IMR-90 (cell line): ENCODE measurements around the gene PCGF5. TPM values are rescaled to one million over a fixed set of nuclear protein-coding genes. Genes with fewer than 3 reads are reported as not detected.

Source experiments
- ATAC-seq: fragments of 200-7000 bp; cut with Tn5 transposase; 2 replicates; pipeline ENCODE4 v1.9.1; 2020; ENCODE audit warnings: low read depth, mild to moderate bottlenecking, moderate library complexity
- BruUV-seq: library from RNA; stranded (reverse); fragments of 400-500 nt; replicated peaks from 2 replicates; lab custom pipeline; 2021; lab: Mats Ljungman, UMichigan
- CTCF ChIA-PET: fragments of 300-600 bp; formaldehyde crosslinking; extraction: SDS; loops from one replicate; lab custom pipeline; 2021; ENCODE audit warnings: antibody characterized with exemption; lab: Yijun Ruan, JAX
- POLR2A ChIA-PET: fragments of 300-600 bp; sonication (Branson Sonifier 250); formaldehyde crosslinking; loops from one replicate; lab custom pipeline; 2022; ENCODE audit warnings: antibody characterized with exemption; ENCODE audit not compliant: unreplicated experiment; lab: Charles Lee
- DNase-seq: peaks from one replicate; pipeline ENCODE4 v3.0.0; 2013
- H2AFZ ChIP-seq: replicated peaks from 2 replicates; pipeline ENCODE3; 2013; ENCODE audit warnings: low read length, mild to moderate bottlenecking; ENCODE audit not compliant: poor library complexity
- H2AK5ac ChIP-seq: 2 replicates; pipeline ENCODE4 v1.6.1; 2013; ENCODE audit warnings: low read depth, low read length, inconsistent platforms
- H2AK9ac ChIP-seq: replicated peaks from 2 replicates; pipeline ENCODE3; 2013; ENCODE audit warnings: mild to moderate bottlenecking, low read depth, low read length, moderate library complexity; ENCODE audit not compliant: poor library complexity
- H2BK120ac ChIP-seq: 2 replicates; pipeline ENCODE4 v1.6.1; 2013; ENCODE audit warnings: low read depth, low read length, inconsistent platforms
- H2BK15ac ChIP-seq: 3 replicates; pipeline ENCODE4 v1.6.1; 2013; ENCODE audit warnings: low read depth, low read length, inconsistent platforms
- H2BK20ac ChIP-seq: 2 replicates; pipeline ENCODE4 v1.6.1; 2013; ENCODE audit warnings: low read depth, mild to moderate bottlenecking, inconsistent platforms, low read length, moderate library complexity
- H2BK5ac ChIP-seq: 2 replicates; pipeline ENCODE4 v1.6.1; 2013; ENCODE audit warnings: mild to moderate bottlenecking, low read depth, low read length, inconsistent platforms; ENCODE audit not compliant: poor library complexity, severe bottlenecking
- H3K14ac ChIP-seq: replicated peaks from 2 replicates; pipeline ENCODE4 v1.6.1; 2013; ENCODE audit warnings: low read depth, low read length, inconsistent platforms
- H3K18ac ChIP-seq: 2 replicates; pipeline ENCODE4 v1.6.1; 2013; ENCODE audit warnings: low read depth, low read length, control low read depth
- H3K23ac ChIP-seq: 2 replicates; pipeline ENCODE4 v1.6.1; 2013; ENCODE audit warnings: low read depth, low read length, inconsistent platforms
- H3K27ac ChIP-seq: 2 replicates; pipeline ENCODE4 v1.5.1; 2013; ENCODE audit warnings: mild to moderate bottlenecking, control low read depth, low read length; ENCODE audit not compliant: insufficient read depth
- H3K27me3 ChIP-seq: 2 replicates; pipeline ENCODE4 v1.6.1; 2013; ENCODE audit warnings: low read length; ENCODE audit not compliant: control insufficient read depth, insufficient read depth
- H3K36me3 ChIP-seq: 2 replicates; pipeline ENCODE4 v1.6.1; 2013; ENCODE audit warnings: low read length, mixed read lengths; ENCODE audit not compliant: control insufficient read depth, insufficient read depth
- H3K4ac ChIP-seq: 2 replicates; pipeline ENCODE4 v1.6.1; 2013; ENCODE audit warnings: low read depth, low read length, inconsistent platforms
- H3K4me1 ChIP-seq: 2 replicates; pipeline ENCODE4 v1.6.1; 2013; ENCODE audit warnings: low read length, mixed read lengths; ENCODE audit not compliant: control insufficient read depth, insufficient read depth
- H3K4me2 ChIP-seq: 2 replicates; pipeline ENCODE4 v1.6.1; 2013; ENCODE audit warnings: low read depth, mild to moderate bottlenecking, control low read depth, low read length, moderate library complexity
- H3K4me3 ChIP-seq: 2 replicates; pipeline ENCODE4 v1.5.1; 2013; ENCODE audit warnings: low read depth, mild to moderate bottlenecking, control low read depth, low read length, moderate library complexity; ENCODE audit not compliant: insufficient read depth
- H3K56ac ChIP-seq: 2 replicates; pipeline ENCODE4 v1.6.1; 2013; ENCODE audit warnings: low read length, inconsistent platforms; ENCODE audit not compliant: insufficient read depth; ENCODE audit errors: extremely low read depth
- H3K79me1 ChIP-seq, 2 experiments: 2 replicates each; pipeline ENCODE4 v1.6.1; 2013; ENCODE audit warnings: low read length in 2 of 2, inconsistent platforms in 1 of 2, low read depth in 1 of 2
- H3K9ac ChIP-seq: 2 replicates; pipeline ENCODE4 v1.6.1; 2013; ENCODE audit warnings: low read depth, low read length, control low read depth
- H3K9me1 ChIP-seq: 2 replicates; pipeline ENCODE4 v1.6.1; 2013; ENCODE audit warnings: low read length, inconsistent platforms; ENCODE audit not compliant: insufficient read depth
- H3K9me3 ChIP-seq: 2 replicates; pipeline ENCODE4 v1.6.1; 2013; ENCODE audit warnings: low read length; ENCODE audit not compliant: control insufficient read depth, insufficient read depth
- H4K20me1 ChIP-seq: 2 replicates; pipeline ENCODE4 v1.6.1; 2013; ENCODE audit warnings: low read length, inconsistent platforms; ENCODE audit not compliant: insufficient read depth
- H4K5ac ChIP-seq: 2 replicates; pipeline ENCODE4 v1.6.1; 2013; ENCODE audit warnings: mild to moderate bottlenecking, low read depth, low read length, control low read depth
- H4K8ac ChIP-seq, 2 experiments: 2 replicates each; pipeline ENCODE4 v1.6.1; 2013; ENCODE audit warnings: low read depth in 2 of 2, low read length in 2 of 2, control low read depth in 1 of 2, inconsistent platforms in 1 of 2
- H4K91ac ChIP-seq: 2 replicates; pipeline ENCODE4 v1.6.1; 2013; ENCODE audit warnings: low read depth, low read length, inconsistent platforms; ENCODE audit not compliant: insufficient read depth
- BHLHE40 ChIP-seq: fragments of 150-350 bp; IDR thresholded peaks from 2 replicates; pipeline ENCODE4 v1.6.1; 2016; ENCODE audit warnings: mild to moderate bottlenecking, low read depth, low read length
- CEBPB ChIP-seq: IDR thresholded peaks from 2 replicates; pipeline ENCODE4 v1.6.1; 2012; ENCODE audit warnings: low read depth, low read length, improper control_type of control experiment
- CHD1 ChIP-seq: IDR thresholded peaks from 2 replicates; pipeline ENCODE4 v1.6.1; 2012; ENCODE audit warnings: low read depth, low read length, improper control_type of control experiment
- ELK1 ChIP-seq: fragments of 150-350 bp; IDR thresholded peaks from 2 replicates; pipeline ENCODE4 v1.6.1; 2016; ENCODE audit warnings: low read depth, mild to moderate bottlenecking, low read length, moderate library complexity, borderline replicate concordance
- MAZ ChIP-seq: IDR thresholded peaks from 2 replicates; pipeline ENCODE4 v1.6.1; 2012; ENCODE audit warnings: low read depth, mild to moderate bottlenecking, low read length, improper control_type of control experiment, moderate library complexity, borderline replicate concordance
- MXI1 ChIP-seq: IDR thresholded peaks from 2 replicates; pipeline ENCODE4 v1.6.1; 2012; ENCODE audit warnings: low read depth, mild to moderate bottlenecking, low read length, moderate library complexity, borderline replicate concordance
- NFE2L2 ChIP-seq: fragments of 150-350 bp; IDR thresholded peaks from 2 replicates; pipeline ENCODE4 v1.6.1; 2016; ENCODE audit warnings: low read depth, mild to moderate bottlenecking, low read length
- RAD21 ChIP-seq: IDR thresholded peaks from 2 replicates; pipeline ENCODE4 v1.6.1; 2012; ENCODE audit warnings: low read length, improper control_type of control experiment
- RCOR1 ChIP-seq: IDR thresholded peaks from 2 replicates; pipeline ENCODE4 v1.6.1; 2012; ENCODE audit warnings: mild to moderate bottlenecking, low read length, improper control_type of control experiment; ENCODE audit not compliant: insufficient replicate concordance
- RFX5 ChIP-seq: IDR thresholded peaks from 2 replicates; pipeline ENCODE4 v1.8.0; 2012; ENCODE audit warnings: low read depth, mild to moderate bottlenecking, low read length, moderate library complexity
- SMC3 ChIP-seq: fragments of 150-350 bp; IDR thresholded peaks from 2 replicates; pipeline ENCODE4 v1.6.1; 2016; ENCODE audit warnings: low read depth, mild to moderate bottlenecking, antibody characterized with exemption, low read length, moderate library complexity
- WGBS, 2 experiments: methylation state at CpG; one replicate each; pipeline versions ENCODE4 v1.1.5 to v1.1.7; 2013; ENCODE audit warnings: missing lambda C conversion rate in 2 of 2; ENCODE audit not compliant: insufficient read length in 1 of 2; ENCODE audit errors: extremely low coverage in 2 of 2; 5-methylcytosine and 5-hydroxymethylcytosine counted together
- dilution Hi-C: fragments of 300-500 bp; cut with HindIII; formaldehyde crosslinking; loops from one replicate; pipeline ENCODE4 v1.14.3; 2018; ENCODE audit warnings: low sequenced_read_pairs; ENCODE audit not compliant: unreplicated experiment
- in situ Hi-C: fragments of 300-500 bp; cut with MboI; formaldehyde crosslinking; loops from 3 replicates; pipeline ENCODE4 v1.14.3; 2019; ENCODE audit warnings: low sequenced_read_pairs, inconsistent platforms, mixed read lengths
- intact Hi-C: fragments of 100-400 bp; cut with micrococcal nuclease; formaldehyde crosslinking; loops from 2 replicates; pipeline ENCODE4 v1.10.0; 2022
- polyA plus RNA-seq, 3 experiments: library from polyadenylated mRNA; depleted of rRNA; stranded (reverse); fragments of >200 nt; gene quantifications; 2 replicates each; pipeline ENCODE4 v1.2.3, GENCODE V29; 2012; ENCODE audit warnings: low replicate concordance in 1 of 3
- total RNA-seq: library from RNA; depleted of rRNA; stranded (reverse); fragments of >200 nt; gene quantifications from 2 replicates; pipeline ENCODE4 v1.2.3, GENCODE V29; 2012

Gene PCGF5
- total and polyA plus RNA-seq, 2 of the 4 experiments (the other 2 are of a cell fraction): 9.0 to 18.1 TPM

GRCh38 chr10:91187156-91187555 is 33.3 kb upstream of the PCGF5 start:
- WGBS, 2 experiments: no CpG with 5 or more reads among the region's 4 CpGs
- BruUV-seq: no TSS peak
- DNase-seq: no peak
- CTCF ChIA-PET: interaction anchor here (1.7 kb wide), 1 partner anchor 64 kb away, joined by 4 read pairs; no protein-coding TSS in a partner anchor
- no peak overlapping the region for H3K27ac ChIP-seq
- ATAC-seq: no peak
- no peaks in the 10 kb centered on the region for H3K9me3 ChIP-seq
- peaks cover 17% of the 10 kb centered on the region for H3K9me1 ChIP-seq
- H3K14ac ChIP-seq: no peak overlapping the region
- H3K4me3 ChIP-seq: no peak overlapping the region
- H2BK20ac ChIP-seq: no peak overlapping the region
- no peak overlapping the region for H3K4me2 ChIP-seq
- H2AK9ac ChIP-seq: no peak overlapping the region
- no peaks in the 10 kb centered on the region for H3K27me3 ChIP-seq
- no peak overlapping the region for H2AFZ ChIP-seq
- H2AK5ac ChIP-seq: no peak overlapping the region
- TF ChIP-seq NFE2L2 (no peak), SMC3 (no peak), MAZ (no peak), ELK1 (no peak), RCOR1 (no peak), MXI1 (no peak), CHD1 (no peak), RFX5 (no peak), RAD21 (no peak), BHLHE40 (no peak), CEBPB (no peak)
- H3K4ac ChIP-seq: no peak overlapping the region
- H2BK120ac ChIP-seq: no peak overlapping the region
- no peak overlapping the region for H2BK5ac ChIP-seq
- peaks cover 21% of the 10 kb centered on the region for H3K4me1 ChIP-seq
- no peak overlapping the region for H2BK15ac ChIP-seq
- H4K5ac ChIP-seq: no peak overlapping the region
- dilution Hi-C loops (no loop called here), in situ Hi-C loops (no loop called here), intact Hi-C loops (no loop called here)
- H3K23ac ChIP-seq: no peak overlapping the region
- POLR2A ChIA-PET: no interaction called here
- H3K36me3 ChIP-seq: no peaks in the 10 kb centered on the region
- H3K9ac ChIP-seq: no peak overlapping the region
- H4K91ac ChIP-seq: no peak overlapping the region
- H3K56ac ChIP-seq: no peak overlapping the region
- no peak overlapping the region for H3K18ac ChIP-seq
- no peak overlapping the region for H4K8ac ChIP-seq
- H3K79me1 ChIP-seq: peaks cover 41 to 58% of the 10 kb centered on the region in 2 experiments
- H4K20me1 ChIP-seq: peaks cover 6% of the 10 kb centered on the region; the same call in 1 of the 2 replicates
